HL-60 (cell line): ENCODE results near the gene SMIM13.

Experiments
- DNase-seq, 2 experiments: peaks; one replicate each; pipeline ENCODE4 v3.0.0-alpha.2; 2010 to 2020; ENCODE audit warnings: low read depth in 1 of 2, low spot score in 1 of 2
- H3K27ac ChIP-seq: fragments of 250-450 bp; sonication (Bioruptor Pico); replicated peaks from 2 replicates; pipeline ENCODE4 v1.5.1; 2020; ENCODE audit warnings: mild to moderate bottlenecking, moderate library complexity
- H3K27me3 ChIP-seq: fragments of 250-450 bp; sonication (Bioruptor Pico); 2 replicates; pipeline ENCODE4 v1.5.1; 2021; ENCODE audit warnings: mild to moderate bottlenecking, moderate library complexity; ENCODE audit not compliant: insufficient read depth, poor library complexity, severe bottlenecking
- H3K4me3 ChIP-seq: replicated peaks from 2 replicates; pipeline ENCODE4 v1.5.1; 2011; ENCODE audit warnings: mild to moderate bottlenecking, control low read depth, low read length; ENCODE audit not compliant: insufficient read depth
- GABPA ChIP-seq: IDR thresholded peaks from 2 replicates; pipeline ENCODE4 v1.6.1; 2012; ENCODE audit warnings: low read depth
- POLR2AphosphoS5 ChIP-seq: IDR thresholded peaks from 2 replicates; pipeline ENCODE4 v1.6.1; 2012; ENCODE audit warnings: low read depth
- SPI1 ChIP-seq: IDR thresholded peaks from 2 replicates; pipeline ENCODE4 v1.6.1; 2012; ENCODE audit warnings: low read depth, mild to moderate bottlenecking, borderline replicate concordance
- TF ChIP-seq, protein P1 (sequence below): IDR thresholded peaks from 2 replicates; pipeline ENCODE4 v1.6.1; 2012; ENCODE audit warnings: low read depth; ENCODE audit not compliant: insufficient replicate concordance
- TF ChIP-seq, protein P2 (sequence below): IDR thresholded peaks from one replicate; pipeline ENCODE4 v1.5.1; 2011; ENCODE audit warnings: low read length, control low read depth, inconsistent platforms; ENCODE audit not compliant: insufficient read depth

Gene SMIM13

GRCh38 chr6:11120271-11121005 is 26.8 kb downstream of the SMIM13 start:
- H3K4me3 ChIP-seq: no peak overlapping the region
- H3K27me3 ChIP-seq: no peaks in the 10 kb centered on the region
- DNase-seq: no peak
- TF ChIP-seq GABPA (no peak), POLR2AphosphoS5 (no peak), SPI1 (no peak)
- TF ChIP-seq, protein P1, sequence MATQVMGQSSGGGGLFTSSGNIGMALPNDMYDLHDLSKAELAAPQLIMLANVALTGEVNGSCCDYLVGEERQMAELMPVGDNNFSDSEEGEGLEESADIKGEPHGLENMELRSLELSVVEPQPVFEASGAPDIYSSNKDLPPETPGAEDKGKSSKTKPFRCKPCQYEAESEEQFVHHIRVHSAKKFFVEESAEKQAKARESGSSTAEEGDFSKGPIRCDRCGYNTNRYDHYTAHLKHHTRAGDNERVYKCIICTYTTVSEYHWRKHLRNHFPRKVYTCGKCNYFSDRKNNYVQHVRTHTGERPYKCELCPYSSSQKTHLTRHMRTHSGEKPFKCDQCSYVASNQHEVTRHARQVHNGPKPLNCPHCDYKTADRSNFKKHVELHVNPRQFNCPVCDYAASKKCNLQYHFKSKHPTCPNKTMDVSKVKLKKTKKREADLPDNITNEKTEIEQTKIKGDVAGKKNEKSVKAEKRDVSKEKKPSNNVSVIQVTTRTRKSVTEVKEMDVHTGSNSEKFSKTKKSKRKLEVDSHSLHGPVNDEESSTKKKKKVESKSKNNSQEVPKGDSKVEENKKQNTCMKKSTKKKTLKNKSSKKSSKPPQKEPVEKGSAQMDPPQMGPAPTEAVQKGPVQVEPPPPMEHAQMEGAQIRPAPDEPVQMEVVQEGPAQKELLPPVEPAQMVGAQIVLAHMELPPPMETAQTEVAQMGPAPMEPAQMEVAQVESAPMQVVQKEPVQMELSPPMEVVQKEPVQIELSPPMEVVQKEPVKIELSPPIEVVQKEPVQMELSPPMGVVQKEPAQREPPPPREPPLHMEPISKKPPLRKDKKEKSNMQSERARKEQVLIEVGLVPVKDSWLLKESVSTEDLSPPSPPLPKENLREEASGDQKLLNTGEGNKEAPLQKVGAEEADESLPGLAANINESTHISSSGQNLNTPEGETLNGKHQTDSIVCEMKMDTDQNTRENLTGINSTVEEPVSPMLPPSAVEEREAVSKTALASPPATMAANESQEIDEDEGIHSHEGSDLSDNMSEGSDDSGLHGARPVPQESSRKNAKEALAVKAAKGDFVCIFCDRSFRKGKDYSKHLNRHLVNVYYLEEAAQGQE: no peak
- TF ChIP-seq, protein P2, sequence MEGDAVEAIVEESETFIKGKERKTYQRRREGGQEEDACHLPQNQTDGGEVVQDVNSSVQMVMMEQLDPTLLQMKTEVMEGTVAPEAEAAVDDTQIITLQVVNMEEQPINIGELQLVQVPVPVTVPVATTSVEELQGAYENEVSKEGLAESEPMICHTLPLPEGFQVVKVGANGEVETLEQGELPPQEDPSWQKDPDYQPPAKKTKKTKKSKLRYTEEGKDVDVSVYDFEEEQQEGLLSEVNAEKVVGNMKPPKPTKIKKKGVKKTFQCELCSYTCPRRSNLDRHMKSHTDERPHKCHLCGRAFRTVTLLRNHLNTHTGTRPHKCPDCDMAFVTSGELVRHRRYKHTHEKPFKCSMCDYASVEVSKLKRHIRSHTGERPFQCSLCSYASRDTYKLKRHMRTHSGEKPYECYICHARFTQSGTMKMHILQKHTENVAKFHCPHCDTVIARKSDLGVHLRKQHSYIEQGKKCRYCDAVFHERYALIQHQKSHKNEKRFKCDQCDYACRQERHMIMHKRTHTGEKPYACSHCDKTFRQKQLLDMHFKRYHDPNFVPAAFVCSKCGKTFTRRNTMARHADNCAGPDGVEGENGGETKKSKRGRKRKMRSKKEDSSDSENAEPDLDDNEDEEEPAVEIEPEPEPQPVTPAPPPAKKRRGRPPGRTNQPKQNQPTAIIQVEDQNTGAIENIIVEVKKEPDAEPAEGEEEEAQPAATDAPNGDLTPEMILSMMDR: no peak
- no peak overlapping the region for H3K27ac ChIP-seq

DNA sequence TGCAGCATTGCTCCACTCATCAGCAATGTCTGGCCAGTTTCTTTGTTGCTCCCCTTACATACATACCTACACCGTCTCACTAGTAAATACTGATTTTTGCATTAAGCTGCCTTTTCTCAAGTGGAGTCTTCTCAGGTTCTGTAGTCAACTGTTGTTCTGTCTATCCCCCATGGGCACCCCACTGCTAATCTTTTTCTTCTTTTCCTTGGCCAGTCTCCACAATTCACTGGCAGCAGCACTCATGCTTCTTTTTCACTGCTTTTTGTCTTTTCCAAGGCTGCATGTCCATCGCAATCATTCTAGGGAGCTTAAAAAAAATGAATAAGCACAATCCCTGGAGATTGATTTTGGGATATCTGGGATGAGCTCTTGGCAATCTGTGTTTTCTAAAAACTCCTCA is 28.2 kb downstream of the SMIM13 start:
- H3K4me3 ChIP-seq: no peak overlapping the region
- TF ChIP-seq, protein P1: no peak

GRCh38 chr6:11122380-11122779 is 28.7 kb downstream of the SMIM13 start:
- no peak overlapping the region for H3K27ac ChIP-seq
- DNase-seq: no peak
- TF ChIP-seq, protein P1: no peak
- TF ChIP-seq, protein P2: no peak
- TF ChIP-seq SPI1: no peak
- no peak for TF ChIP-seq GABPA
- no peak for TF ChIP-seq POLR2AphosphoS5
- no peaks in the 10 kb centered on the region for H3K27me3 ChIP-seq
- H3K4me3 ChIP-seq: no peak overlapping the region

More for the DNA sequence above, 28.2 kb downstream of the SMIM13 start:
- Histone ChIP-seq H3K27me3 (no peaks in the 10 kb centered on the region), H3K27ac (no peak overlapping the region)
- DNase-seq: no peak
